Tibial artery (tissue), 4 donors: ENCODE measurements around the gene BABAM2.

Experiments
- DNase-seq, 2 donors: peaks; one replicate each; pipeline ENCODE4 v3.0.0-alpha.2; 2019
- H3K27ac ChIP-seq, 2 donors: fragments of 200-600 bp; sonication (generic) in 1 of 2; 1 replicate in 1 of 2; 2 replicates in 1 of 2; pipeline ENCODE4 v1.5.1; 2018 to 2019; ENCODE audit warnings: mild to moderate bottlenecking in 1 of 2
- H3K27me3 ChIP-seq, 2 donors: fragments of 200-600 bp; sonication (generic) in 1 of 2; one replicate each; pipeline versions ENCODE4 v1.5.1 to v1.6.0; 2016 to 2019
- H3K36me3 ChIP-seq, 3 donors: fragments of 200-600 bp; sonication (generic) in 2 of 3; one replicate each; pipeline ENCODE4 v1.5.1; 2016 to 2019; ENCODE audit warnings: mild to moderate bottlenecking in 2 of 3
- H3K4me1 ChIP-seq, 4 donors: fragments of 200-600 bp; sonication (generic) in 2 of 4; 1 replicate in 3 of 4; 2 replicates in 1 of 4; pipeline ENCODE4 v1.5.1; 2016 to 2019
- H3K4me3 ChIP-seq, 2 donors: fragments of 200-600 bp; sonication (generic) in 1 of 2; 1 replicate in 1 of 2; 2 replicates in 1 of 2; pipeline ENCODE4 v1.5.1; 2018 to 2019; ENCODE audit warnings: mild to moderate bottlenecking in 2 of 2
- H3K9me3 ChIP-seq, 3 donors: fragments of 200-600 bp; sonication (generic) in 1 of 3; one replicate each; pipeline ENCODE4 v1.5.1; 2016 to 2019
- CTCF ChIP-seq, 2 experiments: fragments of 200-600 bp in 1 of 2; fragments of 450-650 bp in 1 of 2; IDR thresholded peaks; one replicate each; pipeline ENCODE4 v1.5.1; 2017 to 2019; ENCODE audit warnings: antibody characterized with exemption in 2 of 2, mild to moderate bottlenecking in 1 of 2, moderate library complexity in 1 of 2
- intact Hi-C: fragments of 100-400 bp; cut with DNase I; formaldehyde crosslinking; loops from one replicate; pipeline ENCODE4 v1.15.0; 2023; ENCODE audit warnings: low total_unique reads

BABAM2 gene

GRCh38 chr2:27890924-27891672, 569 bp downstream of the BABAM2 start:
- TF ChIP-seq CTCF (IDR thresholded peaks at IDR 0.05) = no peak
- H3K9me3 ChIP-seq = no peaks in the 10 kb centered on the region
- intact Hi-C loops = loop anchor here (2.0 to 10.0 kb wide), 2 partner anchors 116 to 500 kb away; partner anchors contain the start of gene MRPL33
- H3K36me3 ChIP-seq = peaks cover 0 to 18% (median under 1%) of the 10 kb centered on the region in 3 donors
- H3K27ac ChIP-seq = peak overlapping the region; percentile 90 to 95
- no peaks in the 10 kb centered on the region for H3K27me3 ChIP-seq
- H3K4me3 ChIP-seq = peak overlapping the region; percentile 61 to 82
- DNase-seq = peak; percentile 79 to 92
- H3K4me1 ChIP-seq = peaks cover 0 to 40% (median 19%) of the 10 kb centered on the region in 4 donors

GRCh38 chr2:27891673-27892105, 1.2 kb downstream of the BABAM2 start:
- no peak for TF ChIP-seq CTCF (IDR thresholded peaks at IDR 0.05)
- H3K4me3 ChIP-seq = peak overlapping the region in 1 of 2 donors; percentile 82
- H3K27me3 ChIP-seq = no peaks in the 10 kb centered on the region
- H3K9me3 ChIP-seq = no peaks in the 10 kb centered on the region
- intact Hi-C loops = loop anchor here (2.0 to 10.0 kb wide), 2 partner anchors 117 to 499 kb away; partner anchors contain the start of gene MRPL33
- H3K27ac ChIP-seq = peak overlapping the region; percentile 90 to 95
- no peak for DNase-seq
- peaks cover 0 to 24% (median 7%) of the 10 kb centered on the region in 3 donors for H3K36me3 ChIP-seq
- H3K4me1 ChIP-seq = peaks cover 0 to 39% (median 19%) of the 10 kb centered on the region in 4 donors

GRCh38 chr2:27893006-27893405, 2.5 kb downstream of the BABAM2 start:
- intact Hi-C loops = loop anchor here (10.0 kb wide), 1 partner anchor 118 kb away; the partner anchor contains the start of gene MRPL33
- H3K4me1 ChIP-seq = peaks cover 0 to 28% (median 19%) of the 10 kb centered on the region in 4 donors
- no peak for DNase-seq
- H3K4me3 ChIP-seq = no peak overlapping the region
- peaks cover 0 to 31% (median 10%) of the 10 kb centered on the region in 3 donors for H3K36me3 ChIP-seq
- no peak for TF ChIP-seq CTCF (IDR thresholded peaks at IDR 0.05)
- no peaks in the 10 kb centered on the region for H3K27me3 ChIP-seq
- no peaks in the 10 kb centered on the region for H3K9me3 ChIP-seq
- H3K27ac ChIP-seq = peak overlapping the region in 1 of 2 donors; percentile 90

GRCh38 chr2:27897717-27898116, 7.2 kb downstream of the BABAM2 start:
- Histone ChIP-seq H3K9me3 (no peaks in the 10 kb centered on the region), H3K27ac (no peak overlapping the region), H3K36me3 (peaks cover 9 to 39% (median 14%) of the 10 kb centered on the region in 3 donors), H3K27me3 (no peaks in the 10 kb centered on the region), H3K4me3 (no peak overlapping the region), H3K4me1 (peaks cover 0 to 8% (median 0%) of the 10 kb centered on the region in 4 donors)
- no peak for TF ChIP-seq CTCF (IDR thresholded peaks at IDR 0.05)
- no peak for DNase-seq
- intact Hi-C loops = loop anchor here (10.0 kb wide), 1 partner anchor 123 kb away; the partner anchor contains the start of gene MRPL33

GRCh38 chr2:27901234-27901633, 10.7 kb downstream of the BABAM2 start:
- DNase-seq = no peak
- Histone ChIP-seq H3K9me3 (no peaks in the 10 kb centered on the region), H3K27me3 (no peaks in the 10 kb centered on the region), H3K4me1 (peaks cover 0 to 13% (median under 1%) of the 10 kb centered on the region in 4 donors), H3K4me3 (no peak overlapping the region), H3K36me3 (peaks cover 9 to 20% (median 12%) of the 10 kb centered on the region in 3 donors), H3K27ac (no peak overlapping the region)
- no peak for TF ChIP-seq CTCF (IDR thresholded peaks at IDR 0.05)
- intact Hi-C loops = no loop called here
